Measurements from ENCODE around the gene MICAL3.
A peak's percentile ranks its signal among the peaks of the same experiment; 100 is the strongest.

Gene MICAL3

GRCh38 chr22:17972385-17973191 lies 51.8 kb downstream of the MICAL3 start:
- H3K4me3 ChIP-seq (ENCODE audit: low read depth, low read length), result peak overlapping the region; percentile 23; the same call in 1 of the 2 replicates
- no peak for TF ChIP-seq CTCF (IDR thresholded peaks at IDR 0.05; ENCODE audit: low read depth, low read length)

GRCh38 chr22:17971711-17972110 lies 52.6 kb downstream of the MICAL3 start:
- H3K4me3 ChIP-seq (ENCODE audit: low read depth, low read length), result no peak overlapping the region
- TF ChIP-seq CTCF (IDR thresholded peaks at IDR 0.05; ENCODE audit: low read depth, low read length), result no peak

GRCh38 chr22:17970201-17970708 lies 54.1 kb downstream of the MICAL3 start:
- H3K4me3 ChIP-seq (ENCODE audit: low read depth, low read length), result peak overlapping the region; percentile 17; the same call in 1 of the 2 replicates
- no peak for TF ChIP-seq CTCF (IDR thresholded peaks at IDR 0.05; ENCODE audit: low read depth, low read length)

GRCh38 chr22:17969701-17970113 lies 54.7 kb downstream of the MICAL3 start:
- H3K4me3 ChIP-seq (ENCODE audit: low read depth, low read length), result peak overlapping the region; percentile 17
- no peak for TF ChIP-seq CTCF (IDR thresholded peaks at IDR 0.05; ENCODE audit: low read depth, low read length)

GRCh38 chr22:17968126-17968525 lies 56.2 kb downstream of the MICAL3 start:
- TF ChIP-seq CTCF (IDR thresholded peaks at IDR 0.05; ENCODE audit: low read depth, low read length), result no peak
- no peak overlapping the region for H3K4me3 ChIP-seq (ENCODE audit: low read depth, low read length)

- TF ChIP-seq CTCF (IDR thresholded peaks at IDR 0.05; ENCODE audit: low read depth, low read length), result no peak
- no peak overlapping the region for H3K4me3 ChIP-seq (ENCODE audit: low read depth, low read length)
Measured at GRCh38 chr22:17966403-17966717, 58.0 kb downstream of the MICAL3 start.

All from WI38 (cell line).